ENCODE results near the gene HMCN2.

Gene HMCN2

GRCh38 chr9:130452835-130453234 lies 187.3 kb downstream of the HMCN2 start:
- H3K4me1 ChIP-seq (ENCODE audit: control insufficient read depth in 1 of 2, insufficient read depth in 2 of 2, low read length in 2 of 2), result peaks cover 14 to 38% of the 10 kb centered on the region in 2 donors

GRCh38 chr9:130453487-130453886 lies 187.9 kb downstream of the HMCN2 start:
- Histone ChIP-seq H3K27me3 (ENCODE audit: low read depth, low read length) (no peaks in the 10 kb centered on the region), H3K4me3 (ENCODE audit: low read depth in 1 of 2, low read length in 2 of 2) (no peak overlapping the region), H3K9me3 (ENCODE audit: control insufficient read depth in 1 of 2, low read length in 2 of 2) (no peaks in the 10 kb centered on the region), H3K4me1 (ENCODE audit: control insufficient read depth in 1 of 2, insufficient read depth in 2 of 2, low read length in 2 of 2) (peaks cover 14 to 32% of the 10 kb centered on the region in 2 donors), H3K36me3 (ENCODE audit: control insufficient read depth in 1 of 2, insufficient read depth in 2 of 2, low read length in 2 of 2) (no peaks in the 10 kb centered on the region), H3K27ac (ENCODE audit: low read length) (no peak overlapping the region)

More at GRCh38 chr9:130452835-130453234, 187.3 kb downstream of the HMCN2 start:
- no peaks in the 10 kb centered on the region for H3K9me3 ChIP-seq (ENCODE audit: control insufficient read depth in 1 of 2, low read length in 2 of 2)
- H3K27ac ChIP-seq (ENCODE audit: low read length), result no peak overlapping the region
- H3K36me3 ChIP-seq (ENCODE audit: control insufficient read depth in 1 of 2, insufficient read depth in 2 of 2, low read length in 2 of 2), result no peaks in the 10 kb centered on the region
- no peaks in the 10 kb centered on the region for H3K27me3 ChIP-seq (ENCODE audit: low read depth, low read length)
- H3K4me3 ChIP-seq (ENCODE audit: low read depth in 1 of 2, low read length in 2 of 2), result no peak overlapping the region

GRCh38 chr9:130454096-130454811 lies 188.7 kb downstream of the HMCN2 start:
- H3K36me3 ChIP-seq (ENCODE audit: control insufficient read depth in 1 of 2, insufficient read depth in 2 of 2, low read length in 2 of 2), result peaks cover 0 to 3% of the 10 kb centered on the region in 2 donors
- no peak overlapping the region for H3K27ac ChIP-seq (ENCODE audit: low read length)
- peaks cover 14 to 32% of the 10 kb centered on the region in 2 donors for H3K4me1 ChIP-seq (ENCODE audit: control insufficient read depth in 1 of 2, insufficient read depth in 2 of 2, low read length in 2 of 2)
- H3K27me3 ChIP-seq (ENCODE audit: low read depth, low read length), result no peaks in the 10 kb centered on the region
- H3K9me3 ChIP-seq (ENCODE audit: control insufficient read depth in 1 of 2, low read length in 2 of 2), result no peaks in the 10 kb centered on the region
- no peak overlapping the region for H3K4me3 ChIP-seq (ENCODE audit: low read depth in 1 of 2, low read length in 2 of 2)

- H3K27ac ChIP-seq (ENCODE audit: low read length), result no peak overlapping the region
- H3K4me3 ChIP-seq (ENCODE audit: low read depth in 1 of 2, low read length in 2 of 2), result no peak overlapping the region
- H3K9me3 ChIP-seq (ENCODE audit: control insufficient read depth in 1 of 2, low read length in 2 of 2), result no peaks in the 10 kb centered on the region
- H3K36me3 ChIP-seq (ENCODE audit: control insufficient read depth in 1 of 2, insufficient read depth in 2 of 2, low read length in 2 of 2), result peaks cover 0 to 3% of the 10 kb centered on the region in 2 donors
- peaks cover 14 to 32% of the 10 kb centered on the region in 2 donors for H3K4me1 ChIP-seq (ENCODE audit: control insufficient read depth in 1 of 2, insufficient read depth in 2 of 2, low read length in 2 of 2)
- H3K27me3 ChIP-seq (ENCODE audit: low read depth, low read length), result no peaks in the 10 kb centered on the region
Observed at GRCh38 chr9:130454812-130455325, 189.3 kb downstream of the HMCN2 start.

GRCh38 chr9:130458027-130458803 lies 192.7 kb downstream of the HMCN2 start:
- H3K36me3 ChIP-seq (ENCODE audit: control insufficient read depth in 1 of 2, insufficient read depth in 2 of 2, low read length in 2 of 2), result peaks cover 0 to 3% of the 10 kb centered on the region in 2 donors
- H3K4me3 ChIP-seq (ENCODE audit: low read depth in 1 of 2, low read length in 2 of 2), result no peak overlapping the region
- no peak overlapping the region for H3K27ac ChIP-seq (ENCODE audit: low read length)
- H3K27me3 ChIP-seq (ENCODE audit: low read depth, low read length), result no peaks in the 10 kb centered on the region
- peaks cover 0 to 7% of the 10 kb centered on the region in 2 donors for H3K4me1 ChIP-seq (ENCODE audit: control insufficient read depth in 1 of 2, insufficient read depth in 2 of 2, low read length in 2 of 2)
- H3K9me3 ChIP-seq (ENCODE audit: control insufficient read depth in 1 of 2, low read length in 2 of 2), result no peaks in the 10 kb centered on the region

- Histone ChIP-seq H3K36me3 (ENCODE audit: control insufficient read depth in 1 of 2, insufficient read depth in 2 of 2, low read length in 2 of 2) (peaks cover 3 to 4% of the 10 kb centered on the region in 2 donors), H3K27me3 (ENCODE audit: low read depth, low read length) (no peaks in the 10 kb centered on the region)
Observed at GRCh38 chr9:130458804-130459067, 193.2 kb downstream of the HMCN2 start.

GRCh38 chr9:130459151-130459550 lies 193.6 kb downstream of the HMCN2 start:
- Histone ChIP-seq H3K36me3 (ENCODE audit: control insufficient read depth in 1 of 2, insufficient read depth in 2 of 2, low read length in 2 of 2) (peaks cover 3 to 8% of the 10 kb centered on the region in 2 donors), H3K9me3 (ENCODE audit: control insufficient read depth in 1 of 2, low read length in 2 of 2) (no peaks in the 10 kb centered on the region), H3K4me1 (ENCODE audit: control insufficient read depth in 1 of 2, insufficient read depth in 2 of 2, low read length in 2 of 2) (no peaks in the 10 kb centered on the region), H3K4me3 (ENCODE audit: low read depth in 1 of 2, low read length in 2 of 2) (no peak overlapping the region), H3K27me3 (ENCODE audit: low read depth, low read length) (no peaks in the 10 kb centered on the region), H3K27ac (ENCODE audit: low read length) (no peak overlapping the region)

More at GRCh38 chr9:130458804-130459067, 193.2 kb downstream of the HMCN2 start:
- no peak overlapping the region for H3K27ac ChIP-seq (ENCODE audit: low read length)
- no peak overlapping the region for H3K4me3 ChIP-seq (ENCODE audit: low read depth in 1 of 2, low read length in 2 of 2)
- peaks cover 0 to 1% of the 10 kb centered on the region in 2 donors for H3K4me1 ChIP-seq (ENCODE audit: control insufficient read depth in 1 of 2, insufficient read depth in 2 of 2, low read length in 2 of 2)
- no peaks in the 10 kb centered on the region for H3K9me3 ChIP-seq (ENCODE audit: control insufficient read depth in 1 of 2, low read length in 2 of 2)

- Histone ChIP-seq H3K36me3 (ENCODE audit: control insufficient read depth in 1 of 2, insufficient read depth in 2 of 2, low read length in 2 of 2) (peaks cover 3 to 10% of the 10 kb centered on the region in 2 donors), H3K4me3 (ENCODE audit: low read depth in 1 of 2, low read length in 2 of 2) (no peak overlapping the region), H3K27me3 (ENCODE audit: low read depth, low read length) (no peaks in the 10 kb centered on the region)
Observed at GRCh38 chr9:130459941-130460669, 194.5 kb downstream of the HMCN2 start.

GRCh38 chr9:130461218-130461630 lies 195.7 kb downstream of the HMCN2 start:
- H3K4me1 ChIP-seq (ENCODE audit: control insufficient read depth in 1 of 2, insufficient read depth in 2 of 2, low read length in 2 of 2), result no peaks in the 10 kb centered on the region
- H3K4me3 ChIP-seq (ENCODE audit: low read depth in 1 of 2, low read length in 2 of 2), result no peak overlapping the region
- peaks cover 3 to 19% of the 10 kb centered on the region in 2 donors for H3K36me3 ChIP-seq (ENCODE audit: control insufficient read depth in 1 of 2, insufficient read depth in 2 of 2, low read length in 2 of 2)
- no peaks in the 10 kb centered on the region for H3K9me3 ChIP-seq (ENCODE audit: control insufficient read depth in 1 of 2, low read length in 2 of 2)
- H3K27me3 ChIP-seq (ENCODE audit: low read depth, low read length), result no peaks in the 10 kb centered on the region
- H3K27ac ChIP-seq (ENCODE audit: low read length), result no peak overlapping the region

More at GRCh38 chr9:130459941-130460669, 194.5 kb downstream of the HMCN2 start:
- Histone ChIP-seq H3K9me3 (ENCODE audit: control insufficient read depth in 1 of 2, low read length in 2 of 2) (no peaks in the 10 kb centered on the region), H3K4me1 (ENCODE audit: control insufficient read depth in 1 of 2, insufficient read depth in 2 of 2, low read length in 2 of 2) (no peaks in the 10 kb centered on the region), H3K27ac (ENCODE audit: low read length) (no peak overlapping the region)

GRCh38 chr9:130461731-130462130 lies 196.2 kb downstream of the HMCN2 start:
- no peaks in the 10 kb centered on the region for H3K9me3 ChIP-seq (ENCODE audit: control insufficient read depth in 1 of 2, low read length in 2 of 2)
- no peaks in the 10 kb centered on the region for H3K4me1 ChIP-seq (ENCODE audit: control insufficient read depth in 1 of 2, insufficient read depth in 2 of 2, low read length in 2 of 2)
- no peak overlapping the region for H3K4me3 ChIP-seq (ENCODE audit: low read depth in 1 of 2, low read length in 2 of 2)
- H3K27ac ChIP-seq (ENCODE audit: low read length), result no peak overlapping the region
- H3K27me3 ChIP-seq (ENCODE audit: low read depth, low read length), result no peaks in the 10 kb centered on the region
- H3K36me3 ChIP-seq (ENCODE audit: control insufficient read depth in 1 of 2, insufficient read depth in 2 of 2, low read length in 2 of 2), result peaks cover 3 to 22% of the 10 kb centered on the region in 2 donors

Data from muscle layer of duodenum (tissue), 2 donors.